Measurements from ENCODE around the gene MICALL2. TPM values are rescaled to one million over a fixed set of nuclear protein-coding genes. Genes with fewer than 3 reads are reported as not detected.

The MICALL2 gene
- polyA plus RNA-seq, 1 donor = 77.8 TPM

GRCh38 chr7:1392556-1392955 lies 66.7 kb downstream of the MICALL2 start:
- no peak for DNase-seq
- no peak overlapping the region for H3K27ac ChIP-seq (ENCODE audit: low read length)
- H3K36me3 ChIP-seq (ENCODE audit: control insufficient read depth, insufficient read depth, low read length) = no peaks in the 10 kb centered on the region
- H3K4me1 ChIP-seq (ENCODE audit: control insufficient read depth, insufficient read depth, low read length) = no peaks in the 10 kb centered on the region
- no peak overlapping the region for H3K4me3 ChIP-seq (ENCODE audit: low read length)
- peaks cover 9% of the 10 kb centered on the region for H3K9me3 ChIP-seq (ENCODE audit: control insufficient read depth, low read depth, low read length)
- peaks cover 41% of the 10 kb centered on the region for H3K27me3 ChIP-seq (ENCODE audit: control insufficient read depth, insufficient read depth, low read length)
- no CpG with 5 or more reads among the region's 4 CpGs for WGBS (ENCODE audit: insufficient coverage, low lambda C conversion rate)

GRCh38 chr7:1391449-1391848 lies 67.8 kb downstream of the MICALL2 start:
- peaks cover 9% of the 10 kb centered on the region for H3K9me3 ChIP-seq (ENCODE audit: control insufficient read depth, low read depth, low read length)
- peaks cover 51% of the 10 kb centered on the region for H3K27me3 ChIP-seq (ENCODE audit: control insufficient read depth, insufficient read depth, low read length)
- H3K4me1 ChIP-seq (ENCODE audit: control insufficient read depth, insufficient read depth, low read length) = no peaks in the 10 kb centered on the region
- H3K27ac ChIP-seq (ENCODE audit: low read length) = no peak overlapping the region
- H3K4me3 ChIP-seq (ENCODE audit: low read length) = no peak overlapping the region
- no peaks in the 10 kb centered on the region for H3K36me3 ChIP-seq (ENCODE audit: control insufficient read depth, insufficient read depth, low read length)
- no peak for DNase-seq
- WGBS (ENCODE audit: insufficient coverage, low lambda C conversion rate) = 100% methylated on average over 1 of the region's 4 CpGs

GRCh38 chr7:1388703-1389335 lies 70.5 kb downstream of the MICALL2 start:
- H3K9me3 ChIP-seq (ENCODE audit: control insufficient read depth, low read depth, low read length) = peaks cover under 1% of the 10 kb centered on the region
- WGBS (ENCODE audit: insufficient coverage, low lambda C conversion rate) = no CpG with 5 or more reads among the region's 29 CpGs
- H3K4me1 ChIP-seq (ENCODE audit: control insufficient read depth, insufficient read depth, low read length) = no peaks in the 10 kb centered on the region
- H3K4me3 ChIP-seq (ENCODE audit: low read length) = no peak overlapping the region
- peaks cover 56% of the 10 kb centered on the region for H3K27me3 ChIP-seq (ENCODE audit: control insufficient read depth, insufficient read depth, low read length)
- DNase-seq = no peak
- no peak overlapping the region for H3K27ac ChIP-seq (ENCODE audit: low read length)
- no peaks in the 10 kb centered on the region for H3K36me3 ChIP-seq (ENCODE audit: control insufficient read depth, insufficient read depth, low read length)

GRCh38 chr7:1388021-1388702 lies 71.1 kb downstream of the MICALL2 start:
- 79% methylated on average over 2 of the region's 19 CpGs for WGBS (ENCODE audit: insufficient coverage, low lambda C conversion rate)
- H3K9me3 ChIP-seq (ENCODE audit: control insufficient read depth, low read depth, low read length) = peaks cover 7% of the 10 kb centered on the region
- peaks cover 58% of the 10 kb centered on the region for H3K27me3 ChIP-seq (ENCODE audit: control insufficient read depth, insufficient read depth, low read length)

GRCh38 chr7:1387261-1387660 lies 72.0 kb downstream of the MICALL2 start:
- Histone ChIP-seq H3K27me3 (ENCODE audit: control insufficient read depth, insufficient read depth, low read length) (peaks cover 58% of the 10 kb centered on the region), H3K36me3 (ENCODE audit: control insufficient read depth, insufficient read depth, low read length) (no peaks in the 10 kb centered on the region)
- no CpG with 5 or more reads among the region's 18 CpGs for WGBS (ENCODE audit: insufficient coverage, low lambda C conversion rate)

More at GRCh38 chr7:1388021-1388702, 71.1 kb downstream of the MICALL2 start:
- DNase-seq = no peak
- Histone ChIP-seq H3K36me3 (ENCODE audit: control insufficient read depth, insufficient read depth, low read length) (no peaks in the 10 kb centered on the region), H3K4me1 (ENCODE audit: control insufficient read depth, insufficient read depth, low read length) (no peaks in the 10 kb centered on the region), H3K4me3 (ENCODE audit: low read length) (no peak overlapping the region), H3K27ac (ENCODE audit: low read length) (no peak overlapping the region)

GRCh38 chr7:1386623-1387220 lies 72.5 kb downstream of the MICALL2 start:
- Histone ChIP-seq H3K4me3 (ENCODE audit: low read length) (no peak overlapping the region), H3K9me3 (ENCODE audit: control insufficient read depth, low read depth, low read length) (peaks cover 9% of the 10 kb centered on the region), H3K27me3 (ENCODE audit: control insufficient read depth, insufficient read depth, low read length) (peaks cover 61% of the 10 kb centered on the region), H3K27ac (ENCODE audit: low read length) (no peak overlapping the region), H3K4me1 (ENCODE audit: control insufficient read depth, insufficient read depth, low read length) (no peaks in the 10 kb centered on the region), H3K36me3 (ENCODE audit: control insufficient read depth, insufficient read depth, low read length) (no peaks in the 10 kb centered on the region)
- no peak for DNase-seq
- no CpG with 5 or more reads among the region's 25 CpGs for WGBS (ENCODE audit: insufficient coverage, low lambda C conversion rate)

More at GRCh38 chr7:1387261-1387660, 72.0 kb downstream of the MICALL2 start:
- DNase-seq = no peak
- no peak overlapping the region for H3K27ac ChIP-seq (ENCODE audit: low read length)
- H3K4me1 ChIP-seq (ENCODE audit: control insufficient read depth, insufficient read depth, low read length) = no peaks in the 10 kb centered on the region
- peaks cover 9% of the 10 kb centered on the region for H3K9me3 ChIP-seq (ENCODE audit: control insufficient read depth, low read depth, low read length)
- no peak overlapping the region for H3K4me3 ChIP-seq (ENCODE audit: low read length)

- WGBS (ENCODE audit: insufficient coverage, low lambda C conversion rate) = no CpG with 5 or more reads among the region's 38 CpGs
- H3K36me3 ChIP-seq (ENCODE audit: control insufficient read depth, insufficient read depth, low read length) = no peaks in the 10 kb centered on the region
- H3K27ac ChIP-seq (ENCODE audit: low read length) = no peak overlapping the region
- no peak overlapping the region for H3K4me3 ChIP-seq (ENCODE audit: low read length)
- no peak for DNase-seq
- H3K4me1 ChIP-seq (ENCODE audit: control insufficient read depth, insufficient read depth, low read length) = no peaks in the 10 kb centered on the region
- peaks cover 60% of the 10 kb centered on the region for H3K27me3 ChIP-seq (ENCODE audit: control insufficient read depth, insufficient read depth, low read length)
- peaks cover 9% of the 10 kb centered on the region for H3K9me3 ChIP-seq (ENCODE audit: control insufficient read depth, low read depth, low read length)
These were observed 73.3 kb downstream of the MICALL2 start for GRCh38 chr7:1385809-1386622.

- Histone ChIP-seq H3K27me3 (ENCODE audit: control insufficient read depth, insufficient read depth, low read length) (peaks cover 67% of the 10 kb centered on the region), H3K9me3 (ENCODE audit: control insufficient read depth, low read depth, low read length) (peaks cover 9% of the 10 kb centered on the region), H3K36me3 (ENCODE audit: control insufficient read depth, insufficient read depth, low read length) (no peaks in the 10 kb centered on the region), H3K4me3 (ENCODE audit: low read length) (no peak overlapping the region), H3K4me1 (ENCODE audit: control insufficient read depth, insufficient read depth, low read length) (no peaks in the 10 kb centered on the region), H3K27ac (ENCODE audit: low read length) (no peak overlapping the region)
- no CpG with 5 or more reads among the region's 23 CpGs for WGBS (ENCODE audit: insufficient coverage, low lambda C conversion rate)
- DNase-seq = no peak
These were observed 74.0 kb downstream of the MICALL2 start for GRCh38 chr7:1385086-1385808.
